Sigmoid colon (tissue), 7 donors: ENCODE results near the gene CACNB2. TPM values are rescaled to one million over a fixed set of nuclear protein-coding genes. Genes with fewer than 3 reads are reported as not detected.

ENCODE experiments used
- DNase-seq: peaks from one replicate; pipeline ENCODE4 v3.0.0-alpha.2; 2019
- H3K27ac ChIP-seq, 4 donors: fragments of 200-600 bp; sonication (generic); one replicate each; pipeline ENCODE4 v1.5.1; 2016 to 2019; ENCODE audit warnings: mild to moderate bottlenecking in 1 of 4
- H3K27me3 ChIP-seq, 3 donors: fragments of 200-600 bp; sonication (generic); one replicate each; pipeline ENCODE4 v1.5.1; 2019; ENCODE audit warnings: mild to moderate bottlenecking in 1 of 3
- H3K36me3 ChIP-seq, 4 donors: fragments of 200-600 bp; sonication (generic); one replicate each; pipeline ENCODE4 v1.5.1; 2016 to 2019
- H3K4me1 ChIP-seq, 4 donors: fragments of 200-600 bp; sonication (generic); one replicate each; pipeline ENCODE4 v1.5.1; 2017 to 2019
- H3K4me3 ChIP-seq, 4 donors: fragments of 200-600 bp; sonication (generic); one replicate each; pipeline ENCODE4 v1.5.1; 2017 to 2019; ENCODE audit warnings: mild to moderate bottlenecking in 2 of 4, moderate library complexity in 1 of 4
- H3K9me3 ChIP-seq, 4 donors: fragments of 200-600 bp in 3 of 4; sonication (generic) in 3 of 4; one replicate each; pipeline versions ENCODE4 v1.5.1 to v1.6.1; 2013 to 2019
- EP300 ChIP-seq, 4 donors: sonication (generic); formaldehyde crosslinking; IDR thresholded peaks; one replicate each; pipeline ENCODE4 v1.6.1; 2017; ENCODE audit warnings: antibody characterized with exemption in 4 of 4
- POLR2A ChIP-seq, 2 donors: fragments of 450-650 bp; IDR thresholded peaks; one replicate each; pipeline ENCODE4 v1.6.1; 2016; ENCODE audit warnings: antibody characterized with exemption in 2 of 2, mild to moderate bottlenecking in 2 of 2, moderate library complexity in 2 of 2
- POLR2AphosphoS5 ChIP-seq, 4 donors: sonication (generic); formaldehyde crosslinking; IDR thresholded peaks; one replicate each; pipeline ENCODE4 v1.6.1; 2017; ENCODE audit warnings: antibody characterized with exemption in 4 of 4
- WGBS, 2 donors: extraction: QIAGEN DNeasy Blood & Tissue Kit; methylation state at CpG; one replicate each; pipeline ENCODE4 v1.1.7; 2013; 5-methylcytosine and 5-hydroxymethylcytosine counted together
- intact Hi-C: fragments of 100-400 bp; cut with DNase I; formaldehyde crosslinking; loops from one replicate; pipeline ENCODE4 v1.15.1; 2023
- polyA plus RNA-seq, 3 donors: library from polyadenylated mRNA; stranded (reverse); fragments of 200-250 nt; gene quantifications; one replicate each; pipeline ENCODE4 v1.2.3, GENCODE V29; 2013
- total RNA-seq, 4 donors: library from RNA; depleted of rRNA; stranded (reverse); fragments of >200 nt; gene quantifications; one replicate each; pipeline ENCODE4 v1.1.0, GENCODE V29; 2016
- TF ChIP-seq, protein P1 (sequence below), 4 experiments: fragments of 450-650 bp in 3 of 4; fragments of 200-600 bp in 1 of 4; IDR thresholded peaks; one replicate each; pipeline ENCODE4 v1.5.1; 2016 to 2019; ENCODE audit warnings: antibody characterized with exemption in 4 of 4, mild to moderate bottlenecking in 3 of 4, moderate library complexity in 2 of 4
- donor health status: healthy with polysubstance abuse.
- donor health status: Bipolar disorder and iron deficiency.
- donor health status: healthy.

Gene CACNB2
- total and polyA plus RNA-seq, 7 donors, result 1.2 to 85.3 (median 36.0) TPM

DNA sequence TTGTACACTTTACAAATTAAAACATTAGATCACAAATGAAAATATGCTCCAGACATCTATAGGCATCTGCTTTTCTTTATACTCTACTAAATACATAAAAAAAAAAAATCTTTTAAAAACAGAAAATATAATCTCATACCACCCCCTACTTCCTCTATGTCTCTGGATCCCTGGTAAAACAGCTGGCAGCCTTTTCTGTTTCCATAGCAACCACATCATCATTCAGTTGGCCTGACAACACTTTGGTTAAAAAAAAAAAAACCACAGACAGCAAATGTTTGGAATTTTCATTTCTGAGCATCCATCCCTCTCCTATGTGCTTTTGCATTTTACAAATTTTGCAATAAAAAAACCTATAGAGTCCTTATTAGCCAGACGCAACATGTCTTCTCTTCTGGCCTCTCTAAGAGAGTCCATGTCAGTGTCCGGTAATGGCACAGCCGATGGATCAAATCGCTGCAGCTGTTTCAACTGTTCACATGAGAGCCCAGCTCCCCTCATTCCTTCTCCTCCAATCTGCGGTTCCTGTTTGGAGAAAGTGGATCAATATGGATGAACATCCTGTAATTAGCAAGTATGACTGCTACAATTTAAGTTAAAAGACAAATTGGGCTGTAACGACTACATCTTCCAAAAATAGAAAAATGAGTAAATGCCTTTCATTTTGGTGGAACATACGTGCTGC is 405.5 kb downstream of the CACNB2 start:
- H3K27ac ChIP-seq, result no peak overlapping the region
- H3K4me3 ChIP-seq, result no peak overlapping the region
- no peak for DNase-seq
- peaks cover 0 to 15% (median 6%) of the 10 kb centered on the region in 4 donors for H3K4me1 ChIP-seq
- TF ChIP-seq POLR2AphosphoS5 (IDR thresholded peaks at IDR 0.05) (no peak), EP300 (IDR thresholded peaks at IDR 0.05) (no peak)
- TF ChIP-seq, protein P1, sequence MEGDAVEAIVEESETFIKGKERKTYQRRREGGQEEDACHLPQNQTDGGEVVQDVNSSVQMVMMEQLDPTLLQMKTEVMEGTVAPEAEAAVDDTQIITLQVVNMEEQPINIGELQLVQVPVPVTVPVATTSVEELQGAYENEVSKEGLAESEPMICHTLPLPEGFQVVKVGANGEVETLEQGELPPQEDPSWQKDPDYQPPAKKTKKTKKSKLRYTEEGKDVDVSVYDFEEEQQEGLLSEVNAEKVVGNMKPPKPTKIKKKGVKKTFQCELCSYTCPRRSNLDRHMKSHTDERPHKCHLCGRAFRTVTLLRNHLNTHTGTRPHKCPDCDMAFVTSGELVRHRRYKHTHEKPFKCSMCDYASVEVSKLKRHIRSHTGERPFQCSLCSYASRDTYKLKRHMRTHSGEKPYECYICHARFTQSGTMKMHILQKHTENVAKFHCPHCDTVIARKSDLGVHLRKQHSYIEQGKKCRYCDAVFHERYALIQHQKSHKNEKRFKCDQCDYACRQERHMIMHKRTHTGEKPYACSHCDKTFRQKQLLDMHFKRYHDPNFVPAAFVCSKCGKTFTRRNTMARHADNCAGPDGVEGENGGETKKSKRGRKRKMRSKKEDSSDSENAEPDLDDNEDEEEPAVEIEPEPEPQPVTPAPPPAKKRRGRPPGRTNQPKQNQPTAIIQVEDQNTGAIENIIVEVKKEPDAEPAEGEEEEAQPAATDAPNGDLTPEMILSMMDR (IDR thresholded peaks at IDR 0.05), result no peak
- intact Hi-C loops, result no loop called here
- peaks cover 0 to 12% (median 4%) of the 10 kb centered on the region in 4 donors for H3K36me3 ChIP-seq
- H3K27me3 ChIP-seq, result no peaks in the 10 kb centered on the region
- 94 to 95% methylated on average over 7 of the region's 7 CpGs for WGBS, 2 donors
- H3K9me3 ChIP-seq, result no peaks in the 10 kb centered on the region

DNA sequence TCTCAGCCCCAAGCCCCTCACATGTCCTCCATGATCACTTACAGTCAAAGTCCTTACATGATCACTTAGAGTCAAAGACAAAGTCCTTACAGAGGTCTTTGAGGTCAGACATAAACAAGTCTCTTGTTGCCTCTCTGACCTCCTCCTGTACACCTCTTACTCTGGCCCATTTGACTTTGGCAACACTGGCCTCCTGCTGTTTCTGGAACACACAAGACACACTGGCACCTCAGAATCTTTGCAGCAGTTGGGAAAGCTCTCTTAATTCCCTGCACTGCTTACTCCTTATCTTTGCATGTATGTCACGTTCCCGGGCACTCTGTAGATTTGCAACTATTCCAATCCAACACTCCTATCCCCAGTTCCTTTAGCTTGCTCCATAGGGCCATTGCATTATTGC is 408.9 kb downstream of the CACNB2 start:
- Histone ChIP-seq H3K4me1 (no peaks in the 10 kb centered on the region), H3K27ac (no peak overlapping the region), H3K9me3 (peaks cover 0 to 2% (median 0%) of the 10 kb centered on the region in 4 donors), H3K36me3 (no peaks in the 10 kb centered on the region), H3K27me3 (no peaks in the 10 kb centered on the region), H3K4me3 (no peak overlapping the region)
- intact Hi-C loops, result no loop called here
- no peak for TF ChIP-seq POLR2A (IDR thresholded peaks at IDR 0.05)
- TF ChIP-seq POLR2AphosphoS5 (IDR thresholded peaks at IDR 0.05), result no peak
- TF ChIP-seq, protein P1 (IDR thresholded peaks at IDR 0.05), result no peak
- TF ChIP-seq EP300 (IDR thresholded peaks at IDR 0.05), result no peak
- 98% methylated on average over 2 of the region's 2 CpGs for WGBS, 2 donors
- no peak for DNase-seq

DNA sequence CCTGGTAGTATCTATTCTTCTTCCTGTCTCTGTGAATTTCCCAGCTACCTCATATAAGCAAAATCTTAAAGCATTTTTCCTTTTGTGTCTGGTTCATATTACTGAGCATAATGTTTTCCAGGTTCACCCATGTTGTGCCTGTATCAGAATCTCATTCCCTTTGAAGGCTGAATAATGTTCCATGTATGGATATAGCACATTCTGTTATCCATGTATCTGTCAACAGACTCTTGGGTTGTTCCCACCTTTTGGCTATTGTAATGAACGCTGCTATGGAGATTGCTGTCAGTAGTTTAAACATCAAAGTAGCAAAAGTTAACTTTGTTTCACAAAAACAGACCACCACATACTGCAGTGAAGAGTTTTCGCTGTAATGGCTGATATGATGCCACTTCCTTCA is 411.2 kb downstream of the CACNB2 start:
- intact Hi-C loops, result no loop called here
- DNase-seq, result no peak
- H3K27me3 ChIP-seq, result no peaks in the 10 kb centered on the region
- no peak overlapping the region for H3K4me3 ChIP-seq
- no peaks in the 10 kb centered on the region for H3K4me1 ChIP-seq
- no peak overlapping the region for H3K27ac ChIP-seq
- H3K36me3 ChIP-seq, result peaks cover 0 to 3% (median 0%) of the 10 kb centered on the region in 4 donors
- WGBS, 2 donors, result 98 to 99% methylated on average over 2 of the region's 2 CpGs
- peaks cover 0 to 8% (median 0%) of the 10 kb centered on the region in 4 donors for H3K9me3 ChIP-seq
- no peak for TF ChIP-seq POLR2AphosphoS5 (IDR thresholded peaks at IDR 0.05)
- no peak for TF ChIP-seq EP300 (IDR thresholded peaks at IDR 0.05)

DNA sequence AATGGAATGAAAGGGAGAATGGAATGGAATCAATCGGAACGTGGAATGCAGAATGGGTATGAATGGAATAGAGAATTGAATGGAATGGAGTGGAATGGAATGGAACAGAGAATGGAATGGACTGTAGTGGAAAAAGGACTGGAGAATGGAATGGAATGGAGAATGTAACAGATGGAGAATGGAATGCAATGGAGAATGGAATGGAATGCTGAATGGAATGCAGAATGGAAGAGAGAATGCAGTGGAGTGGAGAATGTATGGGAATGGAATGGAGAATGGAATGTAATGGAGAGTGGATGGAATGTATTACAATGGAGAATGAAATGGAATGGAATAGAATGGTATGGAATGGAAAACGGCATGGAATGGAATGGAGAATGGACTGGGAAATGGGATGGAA is 414.3 kb downstream of the CACNB2 start:
- Histone ChIP-seq H3K27ac (no peak overlapping the region), H3K4me1 (no peaks in the 10 kb centered on the region), H3K9me3 (peaks cover 0 to 11% (median 0%) of the 10 kb centered on the region in 4 donors), H3K36me3 (peaks cover 0 to 12% (median 2%) of the 10 kb centered on the region in 4 donors), H3K4me3 (no peak overlapping the region), H3K27me3 (no peaks in the 10 kb centered on the region)
- no peak for DNase-seq
- intact Hi-C loops, result no loop called here
- 96 to 97% methylated on average over 3 of the region's 3 CpGs for WGBS, 2 donors
- TF ChIP-seq, protein P1 (IDR thresholded peaks at IDR 0.05), result no peak
- no peak for TF ChIP-seq EP300 (IDR thresholded peaks at IDR 0.05)
- no peak for TF ChIP-seq POLR2AphosphoS5 (IDR thresholded peaks at IDR 0.05)
- no peak for TF ChIP-seq POLR2A (IDR thresholded peaks at IDR 0.05)

DNA sequence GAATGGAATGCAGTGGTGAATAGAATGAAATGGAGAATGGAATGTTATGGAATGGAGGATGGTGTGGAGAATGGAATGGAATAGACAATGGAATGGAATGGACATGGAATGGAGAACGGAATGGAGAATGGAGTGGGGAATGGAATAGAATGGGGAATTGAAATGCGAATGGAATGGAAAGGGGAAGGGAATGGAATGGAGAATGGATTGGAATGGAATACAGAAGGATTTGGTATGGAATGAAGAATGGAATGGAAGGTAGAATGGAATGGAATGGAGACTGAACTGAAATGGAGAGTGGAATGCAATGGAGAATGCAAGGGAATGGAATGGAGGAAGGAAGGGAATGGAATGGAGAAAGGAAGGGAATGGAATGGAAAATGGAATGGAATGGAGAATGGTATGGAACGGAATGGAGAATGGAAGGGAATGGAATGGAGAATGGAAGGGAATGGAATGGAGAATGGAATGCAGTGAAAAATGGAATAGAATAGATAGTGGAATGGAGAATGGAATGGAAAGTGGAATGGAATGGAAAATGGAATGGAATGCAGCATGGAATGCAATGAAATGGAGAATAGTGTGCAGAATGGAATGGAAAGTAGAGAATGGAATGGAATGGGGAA is 416.4 kb downstream of the CACNB2 start:
- TF ChIP-seq, protein P1 (IDR thresholded peaks at IDR 0.05), result no peak
- TF ChIP-seq POLR2A (IDR thresholded peaks at IDR 0.05), result no peak
- no peak for TF ChIP-seq POLR2AphosphoS5 (IDR thresholded peaks at IDR 0.05)
- TF ChIP-seq EP300 (IDR thresholded peaks at IDR 0.05), result no peak
- 95 to 96% methylated on average over 3 of the region's 3 CpGs for WGBS, 2 donors
- no peak overlapping the region for H3K4me3 ChIP-seq
- H3K9me3 ChIP-seq, result peaks cover 0 to 15% (median 0%) of the 10 kb centered on the region in 4 donors
- H3K27me3 ChIP-seq, result no peaks in the 10 kb centered on the region
- H3K27ac ChIP-seq, result no peak overlapping the region
- H3K4me1 ChIP-seq, result no peaks in the 10 kb centered on the region
- DNase-seq, result no peak
- H3K36me3 ChIP-seq, result peaks cover 0 to 12% (median 3%) of the 10 kb centered on the region in 4 donors
- intact Hi-C loops, result no loop called here
